ENCODE data around the gene CCDC187. TPM values are rescaled to one million over a fixed set of nuclear protein-coding genes. Genes with fewer than 3 reads are reported as not detected.

CCDC187 gene
- total RNA-seq, 1 donor from 2014 or later: not detected

GRCh38 chr9:136253246-136254130 lies 50.4 kb downstream of the CCDC187 start:
- DNase-seq (ENCODE audit: low read depth in 2 of 2): no peak

GRCh38 chr9:136252846-136253245 lies 51.0 kb downstream of the CCDC187 start:
- no peak for DNase-seq (ENCODE audit: low read depth in 2 of 2)

GRCh38 chr9:136252281-136252680 lies 51.6 kb downstream of the CCDC187 start:
- DNase-seq (ENCODE audit: low read depth in 2 of 2): no peak

- no peak for DNase-seq (ENCODE audit: low read depth in 2 of 2)
Observed at GRCh38 chr9:136251264-136252115, 52.4 kb downstream of the CCDC187 start.

GRCh38 chr9:136250676-136251075 lies 53.2 kb downstream of the CCDC187 start:
- no peak for DNase-seq (ENCODE audit: low read depth in 2 of 2)

GRCh38 chr9:136249877-136250559 lies 53.9 kb downstream of the CCDC187 start:
- DNase-seq (ENCODE audit: low read depth in 2 of 2): no peak

GRCh38 chr9:136248951-136249876 lies 54.7 kb downstream of the CCDC187 start:
- DNase-seq (ENCODE audit: low read depth in 2 of 2): no peak

- no peak for DNase-seq (ENCODE audit: low read depth in 2 of 2)
Observed at GRCh38 chr9:136247947-136248637, 55.8 kb downstream of the CCDC187 start.

- no peak for DNase-seq (ENCODE audit: low read depth in 2 of 2)
Observed at GRCh38 chr9:136247551-136247916, 56.4 kb downstream of the CCDC187 start.

GRCh38 chr9:136246849-136247550 lies 56.9 kb downstream of the CCDC187 start:
- no peak for DNase-seq (ENCODE audit: low read depth in 2 of 2)

- peak; percentile 86 to 91 for DNase-seq (ENCODE audit: low read depth in 2 of 2)
Observed at GRCh38 chr9:136245219-136246150, 58.4 kb downstream of the CCDC187 start, which contains the start of gene QSOX2. QSOX2 (minus strand) TSS chr9:136245812; CDS start chr9:136245803, 9 bp downstream.

GRCh38 chr9:136244969-136245218 lies 59.0 kb downstream of the CCDC187 start:
- DNase-seq (ENCODE audit: low read depth in 2 of 2): no peak

GRCh38 chr9:136244122-136244968 lies 59.5 kb downstream of the CCDC187 start:
- DNase-seq (ENCODE audit: low read depth in 2 of 2): no peak

GRCh38 chr9:136243631-136244030 lies 60.3 kb downstream of the CCDC187 start:
- DNase-seq (ENCODE audit: low read depth in 2 of 2): no peak

- DNase-seq (ENCODE audit: low read depth in 2 of 2): peak in 1 of 2 donors; percentile 11
Observed at GRCh38 chr9:136242918-136243525, 60.9 kb downstream of the CCDC187 start.

- DNase-seq (ENCODE audit: low read depth in 2 of 2): no peak
Observed at GRCh38 chr9:136242248-136242647, 61.6 kb downstream of the CCDC187 start.

GRCh38 chr9:136241542-136241941 lies 62.4 kb downstream of the CCDC187 start:
- no peak for DNase-seq (ENCODE audit: low read depth in 2 of 2)

Data from lung microvascular endothelial cell (primary cell).